Activated CD4-positive, CD25-positive, alpha-beta regulatory T cell treated with anti-CD3 and anti-CD28 coated beads, Interleukin-2, amount 50 U/mL, for 24 hours (primary cell): Measurements from ENCODE around the gene MMP23B.

Experiments used
- ATAC-seq, 2 donors: fragments of 150-1000 bp; cut with Tn5 transposase; one replicate each; pipeline ENCODE4 v1.10.0; 2021; ENCODE audit warnings: mild to moderate bottlenecking in 1 of 2, moderate library complexity in 1 of 2

The MMP23B gene

DNA sequence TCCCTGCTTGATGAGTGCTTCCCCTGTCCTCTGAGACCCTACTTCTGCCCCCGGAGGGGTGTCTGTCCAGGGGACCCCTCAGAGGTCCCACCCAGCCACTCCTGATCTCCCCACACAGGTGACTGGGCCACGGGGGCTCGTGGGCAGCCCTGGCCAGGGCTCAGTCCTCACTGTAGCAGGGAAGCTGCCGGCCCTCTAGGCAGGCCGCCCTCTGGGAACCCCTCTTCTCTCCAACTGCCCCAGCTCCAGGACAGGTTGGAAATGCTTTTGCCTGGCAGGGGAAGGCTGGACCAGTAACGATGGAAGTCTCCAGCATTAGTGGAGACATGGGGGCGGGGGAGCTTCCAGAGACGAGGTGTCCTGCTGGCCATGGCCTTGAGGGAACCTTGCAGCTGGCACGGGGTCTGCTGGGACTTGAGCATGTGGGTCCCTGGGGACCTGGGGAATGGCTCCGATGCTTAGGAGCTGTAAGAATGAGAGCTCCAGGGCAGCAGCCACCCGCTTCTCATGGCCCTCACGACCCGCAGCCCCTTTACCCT lies 28.9 kb upstream of the MMP23B start:
- ATAC-seq, result no peak

- ATAC-seq, result no peak
Observed at GRCh38 chr1:1603671-1604373, 28.2 kb upstream of the MMP23B start.

DNA sequence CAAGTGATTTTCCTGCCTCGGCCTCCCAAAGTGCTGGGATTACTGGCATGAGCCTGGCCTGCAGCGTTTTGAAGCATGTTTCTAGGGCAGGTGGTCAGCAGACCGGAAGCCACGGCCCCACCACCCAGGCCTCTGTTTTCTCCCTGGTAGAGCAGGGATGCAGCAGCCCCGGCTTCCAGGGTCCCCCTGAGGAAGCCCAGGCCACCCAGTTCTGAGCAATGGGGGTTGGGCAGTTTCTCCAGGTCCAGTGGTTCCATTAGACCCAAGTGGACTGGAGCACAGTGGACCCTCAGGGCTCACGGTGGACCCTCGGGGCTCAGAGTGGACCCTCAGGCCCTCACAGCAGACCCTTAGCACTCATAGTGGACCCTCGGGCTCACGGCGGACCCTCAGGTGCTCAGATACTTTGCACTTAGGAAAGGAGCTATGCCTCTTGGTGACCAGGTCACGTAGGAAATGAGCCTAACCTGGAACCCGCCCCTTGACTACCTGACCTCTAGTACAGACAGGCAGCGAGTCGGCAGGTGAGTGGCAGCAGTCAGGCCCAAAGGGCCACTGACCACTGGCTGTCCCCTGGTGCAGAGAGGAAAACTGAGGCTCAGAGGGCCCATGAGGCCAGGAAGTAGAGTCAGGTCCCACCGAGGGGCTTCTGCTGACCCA lies 27.5 kb upstream of the MMP23B start:
- ATAC-seq, result no peak

DNA sequence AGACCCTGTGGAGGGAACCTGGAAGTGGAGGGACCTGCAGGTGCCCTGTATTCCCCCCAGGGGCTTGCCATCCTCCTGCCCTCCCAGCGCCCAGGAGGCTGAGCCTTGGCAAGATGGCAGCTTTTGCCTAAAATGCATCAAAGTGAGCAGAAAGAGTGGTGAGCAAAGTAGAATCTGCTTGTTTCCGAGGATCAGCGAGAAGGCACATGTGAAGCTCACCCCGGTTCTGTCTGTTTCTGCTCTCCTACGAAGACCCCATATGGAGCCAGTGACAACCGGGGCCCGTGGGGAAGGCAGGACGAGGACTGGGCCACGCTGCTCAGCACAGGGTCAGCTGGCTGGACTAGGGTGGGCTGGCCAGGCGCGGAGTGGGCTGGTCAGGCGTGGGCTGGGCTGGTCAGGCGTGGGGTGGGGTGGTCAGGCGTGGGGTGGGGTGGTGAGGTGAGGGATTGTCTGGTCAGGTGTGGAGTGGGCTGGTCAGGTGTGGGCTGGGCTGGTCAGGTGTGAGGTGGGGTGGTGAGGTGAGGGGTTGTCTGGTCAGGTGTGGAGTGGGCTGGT lies 26.9 kb upstream of the MMP23B start:
- no peak for ATAC-seq

DNA sequence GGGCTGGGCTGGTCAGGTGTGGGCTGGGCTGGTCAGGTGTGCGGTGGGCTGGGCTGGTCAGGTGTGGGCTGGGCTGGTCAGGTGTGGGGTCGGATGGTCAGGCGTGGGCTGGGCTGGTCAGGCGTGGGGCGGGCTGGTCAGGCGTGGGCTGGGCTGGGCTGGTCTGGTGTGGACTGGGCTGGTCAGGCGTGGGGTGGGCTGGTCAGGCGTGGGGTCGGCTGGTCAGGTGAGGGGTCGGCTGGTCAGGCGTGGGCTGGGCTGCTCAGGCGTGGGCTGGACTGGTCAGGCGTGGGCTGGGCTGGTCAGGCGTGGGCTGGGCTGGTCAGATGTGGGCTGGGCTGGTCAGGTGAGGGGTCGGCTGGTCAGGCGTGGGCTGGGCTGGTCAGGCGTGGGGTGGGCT lies 26.2 kb upstream of the MMP23B start:
- ATAC-seq, result no peak

GRCh38 chr1:1606232-1606631 lies 25.7 kb upstream of the MMP23B start:
- ATAC-seq, result no peak

- no peak for ATAC-seq
Observed at GRCh38 chr1:1609822-1610485, 22.0 kb upstream of the MMP23B start.

- ATAC-seq, result no peak
Observed at GRCh38 chr1:1610796-1611195, 21.2 kb upstream of the MMP23B start.

- ATAC-seq, result no peak
Observed at GRCh38 chr1:1612104-1612400, 19.9 kb upstream of the MMP23B start.

- no peak for ATAC-seq
Observed at GRCh38 chr1:1613509-1614082, 18.4 kb upstream of the MMP23B start.

GRCh38 chr1:1614204-1614953 lies 17.6 kb upstream of the MMP23B start:
- ATAC-seq, result peak in 1 of 2 donors; percentile 1

GRCh38 chr1:1614954-1615255 lies 17.1 kb upstream of the MMP23B start:
- ATAC-seq, result no peak

GRCh38 chr1:1615256-1616044 lies 16.5 kb upstream of the MMP23B start, which contains the start of gene MIB2:
Gene MIB2 (plus strand): TSS chr1:1615500. CDS start chr1:1623453, 7,953 bp downstream.
- peak; percentile 85 to 89 for ATAC-seq

GRCh38 chr1:1616045-1616790 lies 15.8 kb upstream of the MMP23B start:
- peak; percentile 7 to 8 for ATAC-seq

- no peak for ATAC-seq
Observed at GRCh38 chr1:1616838-1617237, 15.1 kb upstream of the MMP23B start.

GRCh38 chr1:1617516-1617915 lies 14.5 kb upstream of the MMP23B start:
- no peak for ATAC-seq

DNA sequence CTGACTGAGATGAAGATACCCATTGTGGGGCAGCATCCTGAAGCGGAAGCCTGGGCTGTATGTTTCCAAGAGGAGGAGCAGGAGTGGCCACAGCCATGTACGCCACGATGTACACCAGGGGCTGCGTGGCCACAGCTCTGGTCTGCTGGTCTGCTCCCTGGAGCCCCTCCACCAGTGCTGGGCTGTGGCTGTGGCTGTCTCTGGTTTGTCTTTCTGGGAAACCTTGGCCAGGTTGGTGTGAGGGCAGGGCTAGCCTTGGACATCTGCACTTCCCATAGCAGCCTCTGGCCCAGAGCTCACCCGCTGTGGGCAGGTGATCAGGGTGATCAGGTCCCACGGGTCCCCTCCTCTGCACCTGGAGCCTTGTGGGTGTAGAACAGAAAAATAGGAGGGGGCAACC lies 14.0 kb upstream of the MMP23B start:
- no peak for ATAC-seq

GRCh38 chr1:1618396-1619068 lies 13.4 kb upstream of the MMP23B start:
- ATAC-seq, result no peak

DNA sequence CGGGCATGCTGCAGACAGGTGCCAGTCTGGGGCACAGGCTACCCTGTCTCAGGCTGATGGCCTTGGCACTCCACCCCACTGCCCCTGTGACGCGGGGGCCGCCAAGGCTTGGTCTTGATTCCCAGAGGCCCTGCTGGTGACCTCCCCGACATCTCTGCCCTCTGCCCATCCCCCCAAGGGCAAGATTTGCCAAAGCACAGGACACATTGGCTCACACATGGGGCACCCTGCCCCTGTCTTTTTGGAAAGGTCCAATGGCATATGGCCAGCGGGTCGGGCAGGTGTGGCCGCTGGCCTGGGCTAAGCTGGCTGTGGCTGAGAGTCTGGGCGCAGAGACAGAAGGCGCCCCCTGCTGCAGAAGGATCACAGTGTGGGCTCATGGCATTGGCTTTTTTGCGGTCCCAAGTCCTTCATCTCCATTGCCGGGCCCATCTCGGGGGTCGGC lies 12.0 kb upstream of the MMP23B start:
- ATAC-seq, result no peak

DNA sequence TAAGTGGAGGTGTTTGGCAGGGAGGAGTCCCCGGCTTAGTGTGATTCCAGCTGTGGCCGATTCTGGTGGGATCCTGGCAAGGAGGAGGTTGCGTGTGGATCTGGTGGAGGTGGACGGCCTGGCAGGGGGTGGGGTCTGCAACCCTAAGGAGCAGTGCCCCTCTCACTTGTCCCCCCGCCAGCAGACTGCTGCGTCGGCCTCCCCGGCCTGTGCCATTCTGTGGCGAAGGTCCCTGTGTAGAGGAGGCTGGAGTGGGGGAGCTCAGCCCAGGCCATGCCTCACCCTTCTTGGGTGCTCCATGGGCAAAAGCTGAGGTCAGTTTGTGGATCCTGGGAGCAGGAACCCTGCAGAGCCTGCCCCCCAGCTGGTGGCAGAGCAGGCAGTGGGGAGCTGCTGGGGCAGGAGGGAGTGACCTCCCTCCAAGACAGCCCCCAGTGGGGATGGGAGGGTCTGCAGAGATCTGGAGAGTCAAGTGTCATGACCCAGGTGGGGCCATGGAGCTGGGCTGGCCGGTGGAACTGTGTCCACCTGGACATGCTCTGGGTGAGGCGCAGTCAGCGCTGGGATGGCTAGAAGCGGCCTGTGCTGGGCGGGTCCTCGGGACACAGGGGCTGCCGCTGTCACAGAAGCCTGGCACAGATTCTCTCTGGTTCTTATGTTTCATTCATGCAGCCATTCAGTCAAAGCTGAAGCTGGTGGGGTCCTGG lies 11.4 kb upstream of the MMP23B start:
- ATAC-seq, result no peak
